ENCODE data around the gene GRM1. TPM values are rescaled to one million over a fixed set of nuclear protein-coding genes. Genes with fewer than 3 reads are reported as not detected.

Gene GRM1
- total RNA-seq, 1 donor from 2014 or later, result 0.79 TPM

DNA sequence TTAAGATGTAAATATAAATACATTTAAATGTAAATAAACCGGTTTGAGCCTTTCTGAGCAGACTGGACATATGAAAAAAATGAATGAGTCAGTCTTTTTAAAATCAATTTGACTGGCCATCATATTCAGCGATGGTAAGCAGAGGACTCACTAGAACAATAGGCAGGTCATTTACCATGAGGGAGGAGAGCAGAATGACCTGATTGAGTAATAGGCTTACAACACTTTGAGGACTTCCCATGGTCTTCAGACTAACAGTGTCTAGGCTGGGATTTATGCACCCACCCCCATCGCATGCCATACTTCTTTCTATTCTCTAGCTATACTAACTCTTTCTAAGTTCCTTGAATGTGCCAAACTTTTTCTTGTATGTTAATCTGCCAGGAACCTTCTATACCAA lies 272.9 kb downstream of the GRM1 start:
- no peak for DNase-seq (ENCODE audit: low spot score)
- H3K4me2 ChIP-seq, result no peak overlapping the region
- no peaks in the 10 kb centered on the region for H4K20me1 ChIP-seq (ENCODE audit: low read depth)
- H3K27me3 ChIP-seq, result no peaks in the 10 kb centered on the region
- Mint-ChIP-seq H3K27me3 (ENCODE audit: insufficient read depth, low read depth) (peaks cover 2% of the 10 kb centered on the region), H3K9me3 (no peaks in the 10 kb centered on the region), H3K4me3 (no peak overlapping the region), H3K36me3 (peaks cover 2% of the 10 kb centered on the region), H3K27ac (peak overlapping the region; percentile 70), H3K4me1 (peaks cover 35% of the 10 kb centered on the region)
- no peaks in the 10 kb centered on the region for H3K36me3 ChIP-seq
- H2AFZ ChIP-seq (replicated peaks), result no peak overlapping the region
- no peaks in the 10 kb centered on the region for H3F3A ChIP-seq (ENCODE audit: low read depth)
- H3K4me3 ChIP-seq, result no peak overlapping the region
- H3K4me1 ChIP-seq, result peaks cover 6% of the 10 kb centered on the region
- no peaks in the 10 kb centered on the region for H3K79me2 ChIP-seq (ENCODE audit: low read depth)
- H3K9ac ChIP-seq, result no peak overlapping the region
- H3K27ac ChIP-seq, result no peak overlapping the region
- H3K9me3 ChIP-seq (ENCODE audit: low read depth), result no peaks in the 10 kb centered on the region
- TF ChIP-seq EZH2phosphoT487 (IDR thresholded peaks at IDR 0.05), result no peak
- TF ChIP-seq, protein P1, sequence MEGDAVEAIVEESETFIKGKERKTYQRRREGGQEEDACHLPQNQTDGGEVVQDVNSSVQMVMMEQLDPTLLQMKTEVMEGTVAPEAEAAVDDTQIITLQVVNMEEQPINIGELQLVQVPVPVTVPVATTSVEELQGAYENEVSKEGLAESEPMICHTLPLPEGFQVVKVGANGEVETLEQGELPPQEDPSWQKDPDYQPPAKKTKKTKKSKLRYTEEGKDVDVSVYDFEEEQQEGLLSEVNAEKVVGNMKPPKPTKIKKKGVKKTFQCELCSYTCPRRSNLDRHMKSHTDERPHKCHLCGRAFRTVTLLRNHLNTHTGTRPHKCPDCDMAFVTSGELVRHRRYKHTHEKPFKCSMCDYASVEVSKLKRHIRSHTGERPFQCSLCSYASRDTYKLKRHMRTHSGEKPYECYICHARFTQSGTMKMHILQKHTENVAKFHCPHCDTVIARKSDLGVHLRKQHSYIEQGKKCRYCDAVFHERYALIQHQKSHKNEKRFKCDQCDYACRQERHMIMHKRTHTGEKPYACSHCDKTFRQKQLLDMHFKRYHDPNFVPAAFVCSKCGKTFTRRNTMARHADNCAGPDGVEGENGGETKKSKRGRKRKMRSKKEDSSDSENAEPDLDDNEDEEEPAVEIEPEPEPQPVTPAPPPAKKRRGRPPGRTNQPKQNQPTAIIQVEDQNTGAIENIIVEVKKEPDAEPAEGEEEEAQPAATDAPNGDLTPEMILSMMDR (IDR thresholded peaks at IDR 0.05), result no peak

GRCh38 chr6:146302994-146303393 lies 274.1 kb downstream of the GRM1 start:
- Histone ChIP-seq H3K9ac (no peak overlapping the region), H3K36me3 (no peaks in the 10 kb centered on the region), H3K27ac (no peak overlapping the region), H3K79me2 (ENCODE audit: low read depth) (no peaks in the 10 kb centered on the region), H3K4me1 (peaks cover 6% of the 10 kb centered on the region), H2AFZ (replicated peaks) (no peak overlapping the region), H3K4me2 (no peak overlapping the region), H3K9me3 (ENCODE audit: low read depth) (no peaks in the 10 kb centered on the region), H3K27me3 (no peaks in the 10 kb centered on the region), H3F3A (ENCODE audit: low read depth) (no peaks in the 10 kb centered on the region), H4K20me1 (ENCODE audit: low read depth) (no peaks in the 10 kb centered on the region), H3K4me3 (no peak overlapping the region)
- H3K4me3 Mint-ChIP-seq, result no peak overlapping the region
- H3K9me3 Mint-ChIP-seq, result no peaks in the 10 kb centered on the region
- H3K36me3 Mint-ChIP-seq, result peaks cover 2% of the 10 kb centered on the region
- H3K27ac Mint-ChIP-seq, result no peak overlapping the region
- no peak for DNase-seq (ENCODE audit: low spot score)
- H3K27me3 Mint-ChIP-seq (ENCODE audit: insufficient read depth, low read depth), result peaks cover 2% of the 10 kb centered on the region
- TF ChIP-seq EZH2phosphoT487 (IDR thresholded peaks at IDR 0.05), result no peak
- TF ChIP-seq, protein P1 (IDR thresholded peaks at IDR 0.05), result no peak
- H3K4me1 Mint-ChIP-seq, result peaks cover 35% of the 10 kb centered on the region

DNA sequence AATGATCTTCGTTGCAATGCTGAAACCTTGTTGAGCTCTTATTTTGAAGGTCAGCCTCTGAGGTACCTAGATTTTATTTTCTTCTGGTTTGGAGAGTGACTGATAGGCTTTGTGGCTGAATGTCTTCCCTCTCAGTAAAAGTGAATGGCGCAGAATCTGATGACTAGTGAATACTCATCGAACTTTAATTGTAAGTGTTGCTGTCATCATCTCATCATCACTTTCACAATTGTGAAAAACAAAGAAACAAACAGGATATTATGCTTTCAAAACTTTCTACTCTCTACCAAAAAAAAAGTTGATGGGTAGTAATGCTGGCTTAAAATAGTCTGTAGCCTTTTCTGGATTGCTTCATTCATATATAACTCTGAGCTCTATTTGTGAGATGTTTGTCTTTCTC lies 275.3 kb downstream of the GRM1 start:
- Histone ChIP-seq H3K79me2 (ENCODE audit: low read depth) (no peaks in the 10 kb centered on the region), H3K4me2 (no peak overlapping the region), H3K9ac (no peak overlapping the region), H3F3A (ENCODE audit: low read depth) (no peaks in the 10 kb centered on the region), H4K20me1 (ENCODE audit: low read depth) (no peaks in the 10 kb centered on the region), H3K36me3 (no peaks in the 10 kb centered on the region), H2AFZ (replicated peaks) (no peak overlapping the region), H3K27ac (no peak overlapping the region), H3K9me3 (ENCODE audit: low read depth) (no peaks in the 10 kb centered on the region), H3K27me3 (no peaks in the 10 kb centered on the region), H3K4me3 (no peak overlapping the region), H3K4me1 (peaks cover 6% of the 10 kb centered on the region)
- Mint-ChIP-seq H3K27ac (no peak overlapping the region), H3K36me3 (peaks cover 2% of the 10 kb centered on the region), H3K9me3 (no peaks in the 10 kb centered on the region), H3K27me3 (ENCODE audit: insufficient read depth, low read depth) (peaks cover 4% of the 10 kb centered on the region), H3K4me3 (no peak overlapping the region), H3K4me1 (peaks cover 35% of the 10 kb centered on the region)
- TF ChIP-seq EZH2phosphoT487 (IDR thresholded peaks at IDR 0.05) (no peak), EZH2 (IDR thresholded peaks at IDR 0.05) (no peak)
- TF ChIP-seq, protein P1 (IDR thresholded peaks at IDR 0.05), result no peak
- no peak for DNase-seq (ENCODE audit: low spot score)

Data from neural progenitor cell (in vitro differentiated cells).